Loucy (cell line): Measurements from ENCODE around the gene RTF1.

ENCODE experiments used
- H2AFZ ChIP-seq: fragments of 200-600 bp; sonication (generic); 2 replicates; pipeline ENCODE4 v1.6.0; 2016; ENCODE audit warnings: antibody characterized with exemption, mild to moderate bottlenecking, low read length, moderate library complexity
- H3F3A ChIP-seq: fragments of 200-600 bp; 2 replicates; pipeline ENCODE4 v1.6.0; 2016; ENCODE audit warnings: antibody characterized with exemption, low read depth, mild to moderate bottlenecking
- H3K27me3 ChIP-seq: fragments of 200-600 bp; sonication (generic); 2 replicates; pipeline ENCODE4 v1.6.1; 2014; ENCODE audit warnings: low read length, mild to moderate bottlenecking; ENCODE audit not compliant: insufficient read depth, poor library complexity, severe bottlenecking
- H3K36me3 ChIP-seq: fragments of 200-600 bp; sonication (generic); 2 replicates; pipeline ENCODE4 v1.6.1; 2016; ENCODE audit warnings: low read length; ENCODE audit not compliant: insufficient read depth
- H3K4me1 ChIP-seq: fragments of 200-600 bp; sonication (generic); 2 replicates; pipeline ENCODE4 v1.5.1; 2014; ENCODE audit warnings: low read length, mild to moderate bottlenecking; ENCODE audit not compliant: insufficient read depth, poor library complexity, severe bottlenecking
- H3K4me2 ChIP-seq: fragments of 200-600 bp; sonication (generic); 2 replicates; pipeline ENCODE4 v1.6.0; 2014; ENCODE audit warnings: antibody characterized with exemption, low read length, low read depth, mild to moderate bottlenecking; ENCODE audit not compliant: poor library complexity, severe bottlenecking
- H3K4me3 ChIP-seq: fragments of 200-600 bp; sonication (generic); 2 replicates; pipeline ENCODE4 v1.5.1; 2014; ENCODE audit warnings: low read length, mild to moderate bottlenecking, mixed read lengths; ENCODE audit not compliant: poor library complexity, severe bottlenecking
- H3K79me2 ChIP-seq: fragments of 200-600 bp; sonication (generic); 2 replicates; pipeline ENCODE4 v1.6.1; 2014; ENCODE audit warnings: low read length; ENCODE audit not compliant: insufficient read depth
- H3K9ac ChIP-seq: fragments of 200-600 bp; sonication (generic); 2 replicates; pipeline ENCODE4 v1.6.0; 2014; ENCODE audit warnings: mild to moderate bottlenecking, low read depth, low read length, moderate library complexity; ENCODE audit not compliant: poor library complexity, severe bottlenecking
- H3K9me2 ChIP-seq: fragments of 200-600 bp; sonication (generic); replicated peaks from 2 replicates; pipeline ENCODE4 v1.6.1; 2016; ENCODE audit warnings: low read depth, low read length, mixed read lengths
- H3K9me3 ChIP-seq: fragments of 200-600 bp; sonication (generic); 2 replicates; pipeline ENCODE4 v1.6.1; 2014; ENCODE audit warnings: mild to moderate bottlenecking, antibody characterized with exemption, low read length, low read depth; ENCODE audit not compliant: insufficient read depth
- H4K20me1 ChIP-seq: fragments of 200-600 bp; sonication (generic); 2 replicates; pipeline ENCODE4 v1.6.0; 2014; ENCODE audit warnings: antibody characterized with exemption, low read length, mild to moderate bottlenecking; ENCODE audit not compliant: insufficient read depth, poor library complexity, severe bottlenecking
- CTCF ChIP-seq: fragments of 200-600 bp; sonication (generic); conservative IDR thresholded peaks from 2 replicates; pipeline ENCODE4 v1.5.1; 2014; ENCODE audit warnings: mild to moderate bottlenecking, antibody characterized with exemption, low read length
- EZH2phosphoT487 ChIP-seq: fragments of 200-600 bp; IDR thresholded peaks from 2 replicates; pipeline ENCODE4 v1.6.1; 2018; ENCODE audit warnings: antibody characterized with exemption, mild to moderate bottlenecking, moderate library complexity, borderline replicate concordance

RTF1 gene

DNA sequence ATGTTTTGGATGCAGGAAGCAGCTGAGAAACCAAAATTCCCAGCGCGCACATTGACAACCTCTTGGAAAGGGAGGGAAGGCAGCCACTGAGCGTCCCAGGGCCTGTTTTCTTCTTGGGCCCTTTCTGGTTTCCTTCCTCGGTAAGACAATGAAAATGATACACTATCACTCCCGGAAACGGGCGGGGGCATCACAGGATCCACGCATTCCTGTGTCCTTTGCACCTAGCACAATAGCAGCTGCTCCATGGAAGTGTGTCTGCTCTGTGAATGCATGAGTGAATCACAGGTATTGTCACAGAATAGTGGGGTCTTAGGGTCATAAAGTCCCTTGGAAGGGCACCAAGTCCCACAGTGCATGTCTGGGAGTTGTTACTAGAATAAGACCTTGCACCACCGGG, 70.5 kb downstream of the RTF1 start:
- no peaks in the 10 kb centered on the region for H3F3A ChIP-seq
- no peak overlapping the region for H3K4me3 ChIP-seq
- peaks cover 8% of the 10 kb centered on the region; the same call in 1 of the 2 replicates for H3K36me3 ChIP-seq
- no peaks in the 10 kb centered on the region for H3K9me3 ChIP-seq
- no peak overlapping the region for H2AFZ ChIP-seq
- TF ChIP-seq EZH2phosphoT487 (no peak), CTCF (no peak)
- H3K4me2 ChIP-seq = no peak overlapping the region
- no peaks in the 10 kb centered on the region for H4K20me1 ChIP-seq
- H3K4me1 ChIP-seq = peaks cover 6% of the 10 kb centered on the region
- H3K9ac ChIP-seq = no peak overlapping the region
- H3K27me3 ChIP-seq = no peaks in the 10 kb centered on the region
- H3K9me2 ChIP-seq = no peaks in the 10 kb centered on the region
- no peaks in the 10 kb centered on the region for H3K79me2 ChIP-seq

DNA sequence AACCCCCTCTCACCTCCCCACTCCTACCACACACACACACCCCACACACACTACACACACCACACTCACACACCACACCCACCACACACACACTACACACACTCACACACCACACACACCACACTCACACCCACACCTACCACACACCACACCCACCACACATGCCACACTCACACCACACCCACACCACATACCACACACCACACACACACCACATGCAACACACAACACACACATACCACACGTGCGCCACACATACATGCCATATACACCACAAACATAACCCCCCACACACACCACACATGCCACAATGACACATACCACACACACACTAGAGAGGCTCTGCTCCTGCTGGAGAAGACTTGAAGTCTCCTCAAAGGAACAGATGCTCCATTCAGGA, 70.9 kb downstream of the RTF1 start:
- H3K4me1 ChIP-seq = peaks cover 10% of the 10 kb centered on the region
- no peaks in the 10 kb centered on the region for H3K79me2 ChIP-seq
- no peak overlapping the region for H2AFZ ChIP-seq
- no peak overlapping the region for H3K4me2 ChIP-seq
- no peak overlapping the region for H3K9ac ChIP-seq
- H3K9me2 ChIP-seq = no peaks in the 10 kb centered on the region
- no peak for TF ChIP-seq CTCF
- TF ChIP-seq EZH2phosphoT487 = no peak
- peaks cover 4% of the 10 kb centered on the region; the same call in 1 of the 2 replicates for H3K36me3 ChIP-seq
- H4K20me1 ChIP-seq = no peaks in the 10 kb centered on the region
- H3K4me3 ChIP-seq = no peak overlapping the region
- H3K27me3 ChIP-seq = no peaks in the 10 kb centered on the region
- H3F3A ChIP-seq = no peaks in the 10 kb centered on the region
- no peaks in the 10 kb centered on the region for H3K9me3 ChIP-seq

- Histone ChIP-seq H3K4me2 (no peak overlapping the region), H3K9me2 (no peaks in the 10 kb centered on the region), H4K20me1 (no peaks in the 10 kb centered on the region), H2AFZ (no peak overlapping the region), H3K27me3 (no peaks in the 10 kb centered on the region), H3K4me1 (peaks cover 18% of the 10 kb centered on the region), H3F3A (no peaks in the 10 kb centered on the region), H3K9ac (no peak overlapping the region), H3K4me3 (no peak overlapping the region), H3K9me3 (no peaks in the 10 kb centered on the region), H3K79me2 (no peaks in the 10 kb centered on the region), H3K36me3 (no peaks in the 10 kb centered on the region)
- no peak for TF ChIP-seq EZH2phosphoT487
- no peak for TF ChIP-seq CTCF
Observed at GRCh38 chr15:41489641-41490040, 72.7 kb downstream of the RTF1 start.
